LNCaP clone FGC (cell line): ENCODE data around the gene FN1.

Experiments
- DNase-seq: peaks from one replicate; pipeline ENCODE4 v3.0.0-alpha.2; 2011; ENCODE audit warnings: low read depth
- H3K4me3 ChIP-seq: 2 replicates; pipeline ENCODE4 v1.5.1; 2011; ENCODE audit warnings: mild to moderate bottlenecking, low read depth, low read length, control low read depth
- CTCF ChIP-seq: IDR thresholded peaks from 2 replicates; pipeline ENCODE4 v1.5.1; 2012; ENCODE audit warnings: mild to moderate bottlenecking; ENCODE audit not compliant: control insufficient read depth, insufficient read depth; ENCODE audit errors: extremely low read depth

Gene FN1

GRCh38 chr2:215442401-215442787 lies 6.5 kb upstream of the FN1 start:
- TF ChIP-seq CTCF = no peak
- DNase-seq = no peak
- H3K4me3 ChIP-seq = no peak overlapping the region

GRCh38 chr2:215441560-215442400 lies 5.9 kb upstream of the FN1 start:
- TF ChIP-seq CTCF = no peak
- no peak overlapping the region for H3K4me3 ChIP-seq
- no peak for DNase-seq

- no peak for DNase-seq
- H3K4me3 ChIP-seq = no peak overlapping the region
- no peak for TF ChIP-seq CTCF
Measured at GRCh38 chr2:215439980-215440512, 4.2 kb upstream of the FN1 start.

GRCh38 chr2:215439404-215439803 lies 3.5 kb upstream of the FN1 start:
- DNase-seq = no peak
- TF ChIP-seq CTCF = no peak
- no peak overlapping the region for H3K4me3 ChIP-seq

- TF ChIP-seq CTCF = no peak
- no peak for DNase-seq
- H3K4me3 ChIP-seq = no peak overlapping the region
Measured at GRCh38 chr2:215437614-215438013, 1.7 kb upstream of the FN1 start.

GRCh38 chr2:215436705-215437565 lies 1.1 kb upstream of the FN1 start:
- no peak for TF ChIP-seq CTCF
- peak overlapping the region; percentile 71 for H3K4me3 ChIP-seq
- DNase-seq = no peak
